Upper lobe of right lung (tissue), 1 donor: ENCODE measurements around the gene GPRC5A. TPM values are rescaled to one million over a fixed set of nuclear protein-coding genes. Genes with fewer than 3 reads are reported as not detected.

Source experiments
- ATAC-seq: fragments of 200-7000 bp; cut with Tn5 transposase; one replicate; pipeline ENCODE4 v1.9.1; 2020; ENCODE audit warnings: mild to moderate bottlenecking, moderate library complexity
- DNase-seq: peaks from one replicate; pipeline ENCODE4 v3.0.0-alpha.2; 2020
- H3K27ac ChIP-seq: fragments of 200-600 bp; one replicate; pipeline ENCODE4 v1.8.0; 2022
- H3K27me3 ChIP-seq: fragments of 200-600 bp; one replicate; pipeline ENCODE4 v1.8.0; 2022; ENCODE audit warnings: mild to moderate bottlenecking
- H3K36me3 ChIP-seq: fragments of 200-600 bp; one replicate; pipeline ENCODE4 v1.8.0; 2022
- H3K4me1 ChIP-seq: fragments of 200-600 bp; one replicate; pipeline ENCODE4 v1.8.0; 2022
- H3K4me3 ChIP-seq: fragments of 200-600 bp; one replicate; pipeline ENCODE4 v1.8.0; 2022; ENCODE audit warnings: mild to moderate bottlenecking
- H3K9me3 ChIP-seq: fragments of 200-600 bp; one replicate; pipeline ENCODE4 v1.8.0; 2022
- intact Hi-C: fragments of 100-400 bp; cut with DNase I; formaldehyde crosslinking; loops from one replicate; pipeline ENCODE4 v1.11.0; 2022
- total RNA-seq: library from RNA; stranded (reverse); fragmentation: NEBNext Ultra II Directional; extraction: Animal tissue kit (Norgen Biotek cat#: 25700); gene quantifications from one replicate; pipeline ENCODE4 v1.2.1, GENCODE V29; 2021
- TF ChIP-seq, protein P1 (sequence below): fragments of 200-600 bp; IDR thresholded peaks from one replicate; pipeline ENCODE4 v1.8.0; 2022; ENCODE audit warnings: antibody characterized with exemption
- donor health status: DM: no; HTN: yes; CAD: no; lungs with severe emphysema.

The GPRC5A gene
- total RNA-seq, 1 donor from 2014 or later: 886 TPM

DNA sequence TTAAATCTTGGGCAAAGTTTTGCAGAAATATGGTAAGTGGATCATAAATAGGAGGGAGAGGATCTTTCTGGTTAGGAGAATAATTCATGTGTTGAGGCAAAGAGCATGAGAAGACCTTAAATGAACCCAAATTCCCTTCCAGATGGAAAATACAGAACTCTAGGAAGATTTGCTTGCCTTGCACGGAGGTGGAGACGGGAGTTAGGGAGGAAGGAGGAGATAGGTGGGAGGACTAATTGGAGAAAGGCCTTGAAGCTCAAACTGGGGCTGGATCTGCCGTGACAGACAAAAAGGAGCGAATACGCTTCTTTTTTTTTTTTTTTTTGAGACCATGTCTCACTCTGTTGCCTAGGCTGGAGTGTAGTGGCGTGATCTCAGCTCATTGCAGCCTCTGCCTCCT is 5.9 kb downstream of the GPRC5A start:
- Histone ChIP-seq H3K4me3 (peak overlapping the region; percentile 2), H3K4me1 (peaks cover 8% of the 10 kb centered on the region), H3K9me3 (no peaks in the 10 kb centered on the region), H3K27me3 (peaks cover 3% of the 10 kb centered on the region), H3K27ac (peak overlapping the region; percentile 55), H3K36me3 (no peaks in the 10 kb centered on the region)
- TF ChIP-seq, protein P1, sequence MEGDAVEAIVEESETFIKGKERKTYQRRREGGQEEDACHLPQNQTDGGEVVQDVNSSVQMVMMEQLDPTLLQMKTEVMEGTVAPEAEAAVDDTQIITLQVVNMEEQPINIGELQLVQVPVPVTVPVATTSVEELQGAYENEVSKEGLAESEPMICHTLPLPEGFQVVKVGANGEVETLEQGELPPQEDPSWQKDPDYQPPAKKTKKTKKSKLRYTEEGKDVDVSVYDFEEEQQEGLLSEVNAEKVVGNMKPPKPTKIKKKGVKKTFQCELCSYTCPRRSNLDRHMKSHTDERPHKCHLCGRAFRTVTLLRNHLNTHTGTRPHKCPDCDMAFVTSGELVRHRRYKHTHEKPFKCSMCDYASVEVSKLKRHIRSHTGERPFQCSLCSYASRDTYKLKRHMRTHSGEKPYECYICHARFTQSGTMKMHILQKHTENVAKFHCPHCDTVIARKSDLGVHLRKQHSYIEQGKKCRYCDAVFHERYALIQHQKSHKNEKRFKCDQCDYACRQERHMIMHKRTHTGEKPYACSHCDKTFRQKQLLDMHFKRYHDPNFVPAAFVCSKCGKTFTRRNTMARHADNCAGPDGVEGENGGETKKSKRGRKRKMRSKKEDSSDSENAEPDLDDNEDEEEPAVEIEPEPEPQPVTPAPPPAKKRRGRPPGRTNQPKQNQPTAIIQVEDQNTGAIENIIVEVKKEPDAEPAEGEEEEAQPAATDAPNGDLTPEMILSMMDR: no peak
- DNase-seq (no peak), ATAC-seq (no peak)
- intact Hi-C loops: no loop called here

DNA sequence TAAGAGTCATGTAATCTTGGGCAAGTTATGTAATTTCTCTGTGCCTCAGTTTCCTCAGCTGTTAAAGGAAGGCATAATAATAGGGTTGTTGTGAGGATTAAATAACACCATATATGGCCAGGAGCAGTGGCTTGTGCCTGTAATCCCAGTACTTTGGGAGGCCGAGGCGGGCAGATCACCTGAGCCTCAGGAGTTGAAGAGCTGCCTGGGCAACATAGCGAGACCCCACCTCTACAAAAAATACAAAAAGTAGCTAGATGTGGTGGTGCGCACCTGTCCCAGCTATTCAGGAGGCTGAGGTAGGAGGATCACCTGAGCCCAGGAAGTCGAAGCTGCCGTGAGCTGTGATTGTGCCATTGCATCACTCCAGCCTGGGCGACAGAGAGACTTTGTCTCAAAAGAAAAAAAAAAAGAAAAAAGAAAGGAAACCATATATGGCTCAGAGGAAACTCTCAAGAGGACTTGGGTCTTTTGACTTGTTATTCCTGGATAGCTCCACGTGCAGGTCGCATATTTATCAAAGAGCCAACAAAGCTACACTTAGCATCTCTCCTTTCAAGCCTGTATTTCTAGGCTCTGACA is 6.9 kb downstream of the GPRC5A start:
- peaks cover 13% of the 10 kb centered on the region for H3K4me1 ChIP-seq
- H3K36me3 ChIP-seq: no peaks in the 10 kb centered on the region
- no peaks in the 10 kb centered on the region for H3K9me3 ChIP-seq
- intact Hi-C loops: no loop called here
- ATAC-seq (no peak), DNase-seq (no peak)
- H3K27me3 ChIP-seq: no peaks in the 10 kb centered on the region
- H3K27ac ChIP-seq: no peak overlapping the region
- TF ChIP-seq, protein P1: no peak
- H3K4me3 ChIP-seq: peak overlapping the region; percentile 25

DNA sequence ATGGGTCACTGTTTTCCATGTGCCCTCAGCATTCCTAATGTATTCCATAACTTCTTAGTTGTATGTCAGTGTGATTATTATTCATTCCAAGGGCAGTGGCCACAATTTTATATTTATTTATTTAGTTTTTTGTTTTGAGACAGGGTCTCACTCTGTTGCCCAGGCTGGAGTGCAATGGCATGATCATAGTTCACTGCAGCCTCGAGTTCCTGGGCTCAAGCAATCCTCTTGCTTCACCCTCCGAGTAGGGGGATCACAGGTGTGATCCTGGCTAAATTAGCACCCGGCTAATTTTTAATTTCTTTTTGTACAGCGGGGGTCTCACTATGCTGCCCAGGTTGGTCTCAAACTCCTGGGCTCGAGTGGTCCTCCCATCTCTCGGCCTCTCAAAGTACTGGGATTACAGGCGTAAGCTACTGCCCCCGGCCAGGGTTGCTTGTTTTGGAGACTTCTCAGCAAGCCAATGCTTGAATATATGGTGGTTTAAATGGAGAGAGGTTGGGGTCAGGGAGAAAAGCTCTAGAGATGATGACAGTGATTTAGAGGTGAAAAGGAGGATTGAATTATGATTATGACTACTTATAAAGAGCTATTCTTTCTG is 7.6 kb downstream of the GPRC5A start:
- ATAC-seq: no peak
- H3K4me1 ChIP-seq: peaks cover 19% of the 10 kb centered on the region
- peak overlapping the region; percentile 32 for H3K27ac ChIP-seq
- no peaks in the 10 kb centered on the region for H3K27me3 ChIP-seq
- no peaks in the 10 kb centered on the region for H3K36me3 ChIP-seq
- DNase-seq: no peak
- H3K4me3 ChIP-seq: peak overlapping the region; percentile 20
- intact Hi-C loops: no loop called here
- TF ChIP-seq, protein P1: no peak
- no peaks in the 10 kb centered on the region for H3K9me3 ChIP-seq

DNA sequence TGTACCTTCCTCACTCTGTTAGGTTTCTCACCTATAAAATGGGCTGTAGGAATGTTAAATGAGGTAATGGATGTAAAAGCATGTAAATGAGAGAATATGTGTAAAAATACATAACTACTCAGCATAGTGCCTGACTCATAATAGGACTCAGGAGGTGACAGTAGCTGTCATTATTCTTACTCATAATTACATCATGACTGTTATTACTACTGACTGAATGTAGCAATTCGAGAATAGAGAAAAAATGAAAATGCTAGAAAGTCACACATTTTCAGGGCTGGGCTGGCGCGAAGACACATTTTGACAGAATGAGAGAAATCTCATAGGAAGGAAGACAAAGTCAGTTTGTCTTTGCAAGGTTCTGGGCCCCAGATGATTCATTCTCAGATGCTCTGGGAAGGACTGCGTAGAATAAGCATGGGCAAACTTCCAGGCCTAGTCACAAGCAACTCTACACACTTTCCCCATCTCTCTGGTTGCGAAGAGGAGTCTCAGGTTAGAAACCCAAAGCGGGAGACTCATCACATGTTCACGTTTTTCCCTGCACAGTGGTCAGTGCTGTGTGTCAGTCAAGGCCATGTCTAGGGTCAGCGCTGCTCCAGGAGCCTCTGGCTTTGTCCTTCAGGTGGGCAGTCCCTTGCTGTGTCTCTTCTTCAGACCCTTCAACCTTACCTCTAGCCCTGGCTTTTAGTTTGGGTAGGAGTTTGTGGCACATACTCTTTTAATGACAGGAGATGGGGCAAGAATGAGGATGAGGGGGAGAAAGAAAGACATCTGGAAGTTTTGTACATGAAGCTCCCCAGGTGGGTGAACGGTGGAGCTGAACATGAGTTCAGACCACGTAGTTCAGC is 8.4 kb downstream of the GPRC5A start:
- Histone ChIP-seq H3K27ac (peak overlapping the region; percentile 32), H3K27me3 (no peaks in the 10 kb centered on the region), H3K36me3 (no peaks in the 10 kb centered on the region), H3K4me1 (peaks cover 21% of the 10 kb centered on the region), H3K4me3 (peak overlapping the region; percentile 20), H3K9me3 (no peaks in the 10 kb centered on the region)
- TF ChIP-seq, protein P1: no peak
- ATAC-seq (peak; percentile 5), DNase-seq (no peak)
- intact Hi-C loops: no loop called here

- ATAC-seq (no peak), DNase-seq (no peak)
- Histone ChIP-seq H3K27ac (peak overlapping the region; percentile 58), H3K36me3 (no peaks in the 10 kb centered on the region), H3K27me3 (no peaks in the 10 kb centered on the region), H3K9me3 (no peaks in the 10 kb centered on the region), H3K4me3 (no peak overlapping the region), H3K4me1 (peaks cover 21% of the 10 kb centered on the region)
- TF ChIP-seq, protein P1: no peak
- intact Hi-C loops: no loop called here
Observed at GRCh38 chr12:12900786-12901157, 9.4 kb downstream of the GPRC5A start.
